GM12892 (cell line): ENCODE results near the gene DTNBP1.

Experiments
- POLR2A ChIP-seq: IDR thresholded peaks from 2 replicates; pipeline ENCODE4 v1.6.1; 2011; ENCODE audit warnings: low read depth, low read length, control low read depth
- TAF1 ChIP-seq: IDR thresholded peaks from 2 replicates; pipeline ENCODE4 v1.6.1; 2011; ENCODE audit warnings: low read depth, mild to moderate bottlenecking, control low read depth, low read length, borderline replicate concordance

DNA sequence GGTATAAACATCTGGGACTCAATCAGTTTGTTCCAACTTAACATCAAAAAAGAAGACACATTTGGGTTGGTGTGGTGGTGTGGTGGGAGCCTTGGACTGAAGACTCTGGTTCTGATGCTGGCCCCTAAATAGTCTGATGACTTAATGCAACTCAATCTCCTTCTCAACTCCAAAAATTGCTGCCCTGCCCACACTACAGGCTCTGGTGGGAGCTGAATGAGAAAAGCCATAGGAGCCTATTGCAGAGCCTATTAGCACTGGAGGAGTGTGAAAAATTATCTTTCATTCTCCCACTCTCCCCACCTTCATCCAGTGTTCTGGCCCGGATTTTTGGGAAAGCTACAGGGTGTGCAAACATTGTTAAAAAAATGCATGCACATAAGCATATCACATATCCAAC, 56.5 kb downstream of the DTNBP1 start:
- TF ChIP-seq POLR2A (no peak), TAF1 (no peak)
